NK-92 treated with Interleukin-12 subunit alpha and Interleukin-12 subunit beta, amount 100 ng/mL, for 24 hours (cell line): ENCODE data around the gene PDXDC1.
"Not testable (repeated sequence)": the region's sequence is repeated elsewhere in the genome, so short reads cannot be mapped to it uniquely, and the experiment has no call there.

Source experiments
- DNase-seq: peaks from one replicate; lab custom pipeline; 2025; lab: John Stamatoyannopoulos, UW

The PDXDC1 gene

DNA sequence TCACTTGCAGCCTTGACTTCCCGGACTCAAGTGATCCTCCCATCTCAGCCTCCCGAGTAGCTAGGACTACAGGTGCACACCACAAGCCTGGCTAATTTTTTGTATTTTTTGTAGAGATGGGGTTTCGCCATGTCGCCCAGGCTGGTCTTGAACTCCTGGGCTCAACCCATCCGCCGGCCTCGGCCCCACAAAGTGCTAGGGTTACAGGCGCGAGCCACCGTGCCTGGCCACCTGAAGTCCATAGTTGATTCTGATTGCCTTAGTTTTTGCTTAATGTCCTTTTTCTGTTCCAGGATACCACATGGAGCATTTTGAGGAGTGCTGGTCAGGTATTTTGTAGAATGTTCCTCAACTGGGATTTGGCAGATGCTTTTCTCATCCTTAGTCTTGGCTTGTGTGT, 185.7 kb downstream of the PDXDC1 start:
- DNase-seq = not testable (repeated sequence)

- DNase-seq = not testable (repeated sequence)
Observed at GRCh38 chr16:15163055-15163454, 188.2 kb downstream of the PDXDC1 start.

- DNase-seq = not testable (repeated sequence)
Observed at GRCh38 chr16:15166177-15166576, 191.4 kb downstream of the PDXDC1 start.

- DNase-seq = not testable (repeated sequence)
Observed at GRCh38 chr16:15168303-15168702, 193.5 kb downstream of the PDXDC1 start.

- not testable (repeated sequence) for DNase-seq
Observed at GRCh38 chr16:15168953-15169652, 194.3 kb downstream of the PDXDC1 start.

DNA sequence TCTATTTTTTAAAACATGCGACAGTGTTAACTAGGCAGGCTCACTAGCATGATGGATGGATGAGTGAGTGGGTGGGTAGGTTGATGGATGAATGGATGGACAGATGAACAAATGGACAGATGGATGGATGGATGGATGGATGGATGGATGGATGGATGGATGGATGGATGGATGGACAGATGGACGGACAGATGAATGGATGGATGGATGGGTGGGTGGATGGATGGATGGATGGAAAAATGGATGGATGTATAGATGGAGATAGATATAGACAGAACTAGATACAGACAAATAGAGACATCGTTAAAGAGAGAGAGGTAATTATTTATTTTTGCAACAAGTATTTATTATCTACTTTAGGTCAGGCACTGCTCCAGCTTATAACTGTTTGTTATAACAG, 205.1 kb downstream of the PDXDC1 start:
- DNase-seq = not testable (repeated sequence)

GRCh38 chr16:15180946-15181345, 206.1 kb downstream of the PDXDC1 start:
- DNase-seq = not testable (repeated sequence)

GRCh38 chr16:15184000-15184399, 209.2 kb downstream of the PDXDC1 start:
- DNase-seq = not testable (repeated sequence)
